B cell (primary cell): Measurements from ENCODE around the gene HIP1R. TPM values are rescaled to one million over a fixed set of nuclear protein-coding genes. Genes with fewer than 3 reads are reported as not detected.

Experiments
- ATAC-seq: fragments of 200-7000 bp; cut with Tn5 transposase; one replicate; pipeline ENCODE4 v1.10.0; 2021; ENCODE audit warnings: low read depth, mild to moderate bottlenecking, moderate number of reproducible peaks, moderate library complexity
- CTCF ChIA-PET: fragments of 350-600 bp; sonication (Branson Sonifier 250); formaldehyde crosslinking; loops from one replicate; lab custom pipeline; 2021; ENCODE audit warnings: antibody characterized with exemption, inconsistent platforms; lab: Charles Lee
- POLR2A ChIA-PET: fragments of 350-600 bp; sonication (Branson Sonifier 250); formaldehyde crosslinking; loops from one replicate; lab custom pipeline; 2021; ENCODE audit warnings: antibody characterized with exemption; lab: Charles Lee
- DNase-seq: peaks from one replicate; pipeline ENCODE4 v3.0.0; 2013
- H2AFZ ChIP-seq: 2 replicates; pipeline ENCODE4 v1.6.1; 2012; ENCODE audit warnings: mild to moderate bottlenecking, low read depth, low read length; ENCODE audit not compliant: insufficient read depth, poor library complexity, severe bottlenecking
- H3K27ac ChIP-seq, 2 donors: 1 replicate in 1 of 2; 2 replicates in 1 of 2; pipeline ENCODE4 v1.5.1; 2012 to 2013; ENCODE audit warnings: low read length in 2 of 2, mild to moderate bottlenecking in 2 of 2, moderate library complexity in 1 of 2
- H3K27me3 ChIP-seq, 4 experiments: fragments of 200-600 bp in 1 of 4; sonication (generic) in 1 of 4; replicated peaks in 1 of 4; 1 replicate in 2 of 4; 2 replicates in 2 of 4; pipeline versions ENCODE4 v1.6.1 to v1.7.0; 2013 to 2016; ENCODE audit warnings: low read length in 3 of 4, mild to moderate bottlenecking in 2 of 4, mixed read lengths in 1 of 4, moderate library complexity in 1 of 4; ENCODE audit not compliant: insufficient read depth in 4 of 4, control insufficient read depth in 3 of 4; ENCODE audit errors: control extremely low read depth in 1 of 4
- H3K36me3 ChIP-seq, 2 experiments: replicated peaks in 1 of 2; 1 replicate in 1 of 2; 2 replicates in 1 of 2; pipeline versions ENCODE4 v1.6.1 to v1.7.1; 2013; ENCODE audit warnings: low read length in 1 of 2; ENCODE audit not compliant: insufficient read depth in 2 of 2, control insufficient read depth in 1 of 2; ENCODE audit errors: control extremely low read depth in 1 of 2, extremely low read depth in 1 of 2
- H3K4me1 ChIP-seq, 2 donors: fragments of 200-600 bp in 1 of 2; sonication (generic) in 1 of 2; 1 replicate in 1 of 2; 2 replicates in 1 of 2; pipeline versions ENCODE4 v1.5.1 to v1.6.1; 2013 to 2017; ENCODE audit warnings: low read length in 2 of 2; ENCODE audit not compliant: control insufficient read depth in 2 of 2, insufficient read depth in 2 of 2
- H3K4me2 ChIP-seq: replicated peaks from 2 replicates; pipeline ENCODE3; 2012; ENCODE audit warnings: mild to moderate bottlenecking, low read depth, low read length; ENCODE audit not compliant: poor library complexity, severe bottlenecking
- H3K4me3 ChIP-seq, 5 experiments: fragments of 200-600 bp in 1 of 5; sonication (generic) in 1 of 5; 1 replicate in 3 of 5; 2 replicates in 2 of 5; pipeline versions ENCODE4 v1.5.1 to v1.7.0; 2011 to 2016; ENCODE audit warnings: low read length in 4 of 5, mild to moderate bottlenecking in 4 of 5, low read depth in 2 of 5, control low read depth in 1 of 5, moderate library complexity in 1 of 5; ENCODE audit not compliant: insufficient read depth in 1 of 5; ENCODE audit errors: control extremely low read depth in 1 of 5, extremely low read depth in 1 of 5
- H3K79me2 ChIP-seq: fragments of 200-600 bp; sonication (generic); one replicate; pipeline ENCODE4 v1.6.0; 2016; ENCODE audit warnings: low read length; ENCODE audit not compliant: control insufficient read depth, insufficient read depth
- H3K9ac ChIP-seq: fragments of 200-600 bp; sonication (generic); 2 replicates; pipeline ENCODE4 v1.6.1; 2017; ENCODE audit warnings: mild to moderate bottlenecking, low read length, moderate library complexity
- H3K9me3 ChIP-seq, 3 donors: one replicate each; pipeline versions ENCODE4 v1.6.1 to v1.7.1; 2013; ENCODE audit warnings: low read length in 2 of 3; ENCODE audit not compliant: control insufficient read depth in 2 of 3, insufficient read depth in 1 of 3; ENCODE audit errors: control extremely low read depth in 1 of 3
- H4K20me1 ChIP-seq: 2 replicates; pipeline ENCODE4 v1.6.0; 2012; ENCODE audit warnings: mild to moderate bottlenecking, low read length; ENCODE audit not compliant: insufficient read depth, control insufficient read depth, poor library complexity, severe bottlenecking
- H3K27ac Mint-ChIP-seq: one replicate; pipeline ENCODE4 v1.8.0; 2021; ENCODE audit warnings: mixed read lengths
- H3K27me3 Mint-ChIP-seq: one replicate; pipeline ENCODE4 v1.8.0; 2021; ENCODE audit warnings: mixed read lengths
- H3K4me1 Mint-ChIP-seq: one replicate; pipeline ENCODE4 v1.8.0; 2021; ENCODE audit warnings: mixed read lengths
- H3K4me3 Mint-ChIP-seq: one replicate; pipeline ENCODE4 v1.8.0; 2021; ENCODE audit warnings: mixed read lengths
- H3K9me3 Mint-ChIP-seq: one replicate; pipeline ENCODE4 v1.8.0; 2022; ENCODE audit warnings: mixed read lengths; ENCODE audit not compliant: insufficient read depth
- CTCF ChIP-seq: fragments of 200-600 bp; IDR thresholded peaks from one replicate; pipeline ENCODE4 v1.8.0; 2022; ENCODE audit warnings: antibody characterized with exemption, mild to moderate bottlenecking
- EZH2 ChIP-seq: IDR thresholded peaks from 2 replicates; pipeline ENCODE4 v1.6.1; 2012; ENCODE audit warnings: borderline replicate concordance, low read depth, mild to moderate bottlenecking, moderate library complexity, low read length; ENCODE audit not compliant: insufficient read depth, poor library complexity, severe bottlenecking
- WGBS: methylation state at CpG from one replicate; pipeline ENCODE4 v1.1.5; 2013; ENCODE audit warnings: missing lambda C conversion rate; ENCODE audit not compliant: insufficient coverage; 5-methylcytosine and 5-hydroxymethylcytosine counted together
- intact Hi-C: fragments of 100-400 bp; cut with micrococcal nuclease; formaldehyde crosslinking; loops from one replicate; pipeline ENCODE4 v1.10.0; 2022
- polyA plus RNA-seq: library from polyadenylated mRNA; depleted of rRNA; stranded (reverse); fragments of >200 nt; gene quantifications from 2 replicates; pipeline ENCODE4 v1.2.3, GENCODE V29; 2012
- total RNA-seq, 2 donors: library from RNA; stranded (reverse); fragments of 120-200 nt in 1 of 2; gene quantifications; 1 replicate in 1 of 2; 2 replicates in 1 of 2; pipeline versions ENCODE4 v1.2.3 to v1.2.4, GENCODE V29; 2013 to 2022

Gene HIP1R
- total and polyA plus RNA-seq, 2 donors (not counting 1 experiment from before 2014, with no cell fraction given): 289 to 390 TPM

GRCh38 chr12:122835750-122836026 lies 431 bp downstream of the HIP1R start:
- DNase-seq (peak; percentile 62), ATAC-seq (peak; percentile 37)
- Mint-ChIP-seq H3K27ac (peak overlapping the region; percentile 98), H3K9me3 (no peaks in the 10 kb centered on the region), H3K4me3 (peak overlapping the region; percentile 97), H3K27me3 (no peaks in the 10 kb centered on the region), H3K4me1 (peaks cover 54% of the 10 kb centered on the region)
- H3K9ac ChIP-seq: peak overlapping the region; percentile 89
- CTCF ChIA-PET: interaction anchor here (1.2 to 6.2 kb wide), 5 partner anchors 22 to 117 kb away, joined by 4 to 89 read pairs (median 4); no protein-coding TSS in a partner anchor
- H3K4me2 ChIP-seq: peak overlapping the region; percentile 84
- peaks cover 0 to 26% of the 10 kb centered on the region in 2 experiments for H3K36me3 ChIP-seq
- H3K27me3 ChIP-seq: no peaks in the 10 kb centered on the region
- TF ChIP-seq CTCF: no peak
- no peak for TF ChIP-seq EZH2
- peaks cover 0 to 2% (median 0%) of the 10 kb centered on the region in 3 donors for H3K9me3 ChIP-seq
- peak overlapping the region; percentile 66 for H2AFZ ChIP-seq
- H3K4me1 ChIP-seq: peaks cover 35 to 48% of the 10 kb centered on the region in 2 donors
- intact Hi-C loops: loop anchor here (1.0 to 10.0 kb wide), 6 partner anchors 22 to 589 kb away; partner anchors contain the start of genes CCDC62, MPHOSPH9 and MTRFR
- peaks cover 46% of the 10 kb centered on the region for H3K79me2 ChIP-seq
- POLR2A ChIA-PET: interaction anchor here (0.6 to 3.5 kb wide), 9 partner anchors 11 to 553 kb away, joined by 3 to 25 read pairs (median 5); partner anchors contain the start of genes CCDC62 and DENR
- H3K4me3 ChIP-seq: peak overlapping the region in 4 of 5 experiments; percentile 79 to 99 (median 88)
- H3K27ac ChIP-seq: peak overlapping the region; percentile 82 to 87
- WGBS: 0% methylated on average over 43 of the region's 43 CpGs
- H4K20me1 ChIP-seq: peaks cover 40% of the 10 kb centered on the region
